ENCODE data around the gene PCDH19. TPM values are rescaled to one million over a fixed set of nuclear protein-coding genes. Genes with fewer than 3 reads are reported as not detected.

The PCDH19 gene
- total RNA-seq, 1 experiment from 2014 or later: 0.04 TPM

DNA sequence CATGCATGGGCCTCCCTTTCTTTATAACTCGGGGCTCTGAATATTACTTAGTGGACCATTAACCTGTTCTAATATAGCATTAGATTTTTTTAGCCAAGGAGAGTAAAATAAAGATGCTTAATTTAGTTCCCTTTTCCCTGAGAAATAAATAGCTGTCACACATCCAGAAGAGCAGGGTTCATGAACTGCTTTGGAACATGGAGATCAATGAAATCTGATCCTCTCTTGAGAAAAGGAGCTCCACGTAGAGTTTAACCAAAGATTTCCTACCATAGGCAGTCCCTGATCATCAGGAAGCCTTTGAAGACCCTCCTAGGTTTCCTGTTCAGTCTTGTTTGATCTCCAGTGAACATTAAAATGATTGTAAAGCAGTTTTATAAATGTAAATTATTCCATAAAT lies 8.5 kb upstream of the PCDH19 start:
- no TSS peak for BruUV-seq (replicated peaks)

GRCh38 chrX:100417681-100418080 lies 7.6 kb upstream of the PCDH19 start:
- Histone ChIP-seq H3K79me2 (ENCODE audit: low read depth) (no peaks in the 10 kb centered on the region), H3K27me3 (ENCODE audit: insufficient read depth, low read depth) (no peaks in the 10 kb centered on the region), H3K4me2 (no peak overlapping the region), H4K20me1 (ENCODE audit: insufficient read depth) (no peaks in the 10 kb centered on the region), H3K4me1 (replicated peaks; ENCODE audit: insufficient read depth) (no peaks in the 10 kb centered on the region), H3K9me3 (ENCODE audit: insufficient read depth, low read depth) (no peaks in the 10 kb centered on the region), H3K36me3 (ENCODE audit: low read depth) (no peaks in the 10 kb centered on the region), H2AFZ (no peak overlapping the region), H3K9me2 (ENCODE audit: insufficient read depth) (no peaks in the 10 kb centered on the region), H3F3A (ENCODE audit: insufficient read depth, low read depth) (no peaks in the 10 kb centered on the region), H3K27ac (no peak overlapping the region), H3K4me3 (no peak overlapping the region)
- no peak for DNase-seq
- CTCF ChIA-PET: no interaction called here
- TF ChIP-seq EZH2 (IDR thresholded peaks at IDR 0.05; ENCODE audit: low read depth): no peak
- intact Hi-C loops (cut with micrococcal nuclease; ENCODE audit: unreplicated experiment): no loop called here
- POLR2A ChIA-PET (ENCODE audit: unreplicated experiment): no interaction called here
- BruUV-seq (replicated peaks): no TSS peak

More for the DNA sequence above, 8.5 kb upstream of the PCDH19 start:
- no peaks in the 10 kb centered on the region for H3K27me3 ChIP-seq (ENCODE audit: insufficient read depth, low read depth)
- ChIA-PET CTCF (no interaction called here), POLR2A (ENCODE audit: unreplicated experiment) (no interaction called here)
- H3K27ac ChIP-seq: no peak overlapping the region
- H3K4me1 ChIP-seq (replicated peaks; ENCODE audit: insufficient read depth): no peaks in the 10 kb centered on the region
- H4K20me1 ChIP-seq (ENCODE audit: insufficient read depth): no peaks in the 10 kb centered on the region
- no peak overlapping the region for H2AFZ ChIP-seq
- H3F3A ChIP-seq (ENCODE audit: insufficient read depth, low read depth): no peaks in the 10 kb centered on the region
- H3K36me3 ChIP-seq (ENCODE audit: low read depth): no peaks in the 10 kb centered on the region
- intact Hi-C loops (cut with micrococcal nuclease; ENCODE audit: unreplicated experiment): no loop called here
- TF ChIP-seq CTCF (conservative IDR thresholded peaks at IDR 0.05) (no peak), EZH2 (IDR thresholded peaks at IDR 0.05; ENCODE audit: low read depth) (no peak)
- H3K9me2 ChIP-seq (ENCODE audit: insufficient read depth): no peaks in the 10 kb centered on the region
- no peaks in the 10 kb centered on the region for H3K9me3 ChIP-seq (ENCODE audit: insufficient read depth, low read depth)
- no peak overlapping the region for H3K4me3 ChIP-seq
- H3K79me2 ChIP-seq (ENCODE audit: low read depth): no peaks in the 10 kb centered on the region
- H3K4me2 ChIP-seq: no peak overlapping the region
- DNase-seq: no peak

DNA sequence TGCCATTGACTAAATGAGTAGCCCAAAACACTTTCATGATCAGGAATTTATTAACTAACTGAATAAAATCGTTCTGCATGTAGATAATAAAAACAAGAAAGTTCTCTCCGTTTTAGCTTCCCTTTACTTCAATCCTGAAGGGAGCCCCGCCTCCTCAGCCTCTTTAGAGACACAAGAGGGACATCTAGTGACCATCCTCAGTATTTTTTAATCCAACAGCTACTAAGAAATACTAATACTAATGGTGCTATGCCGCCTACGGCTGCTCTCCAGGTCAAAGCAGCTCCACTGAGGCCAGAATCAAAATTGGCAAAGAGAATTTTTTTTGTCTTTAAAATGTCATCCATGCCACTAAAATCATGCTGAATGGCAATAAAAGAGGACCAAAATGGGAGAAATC lies 3.2 kb upstream of the PCDH19 start:
- ChIA-PET CTCF (no interaction called here), POLR2A (ENCODE audit: unreplicated experiment) (no interaction called here)
- H4K20me1 ChIP-seq (ENCODE audit: insufficient read depth): no peaks in the 10 kb centered on the region
- no peaks in the 10 kb centered on the region for H3K27me3 ChIP-seq (ENCODE audit: insufficient read depth, low read depth)
- H2AFZ ChIP-seq: no peak overlapping the region
- peak; percentile 27 to 55 for DNase-seq
- no peaks in the 10 kb centered on the region for H3F3A ChIP-seq (ENCODE audit: insufficient read depth, low read depth)
- BruUV-seq (replicated peaks): no TSS peak
- no peaks in the 10 kb centered on the region for H3K79me2 ChIP-seq (ENCODE audit: low read depth)
- no peak overlapping the region for H3K4me3 ChIP-seq
- TF ChIP-seq EZH2 (IDR thresholded peaks at IDR 0.05; ENCODE audit: low read depth) (no peak), CTCF (conservative IDR thresholded peaks at IDR 0.05) (peak; percentile 72)
- H3K36me3 ChIP-seq (ENCODE audit: low read depth): no peaks in the 10 kb centered on the region
- no peaks in the 10 kb centered on the region for H3K4me1 ChIP-seq (replicated peaks; ENCODE audit: insufficient read depth)
- no peak overlapping the region for H3K27ac ChIP-seq
- no peaks in the 10 kb centered on the region for H3K9me2 ChIP-seq (ENCODE audit: insufficient read depth)
- intact Hi-C loops (cut with micrococcal nuclease; ENCODE audit: unreplicated experiment): no loop called here
- H3K9me3 ChIP-seq (ENCODE audit: insufficient read depth, low read depth): no peaks in the 10 kb centered on the region
- peak overlapping the region; percentile 66 for H3K4me2 ChIP-seq
